Epidermal melanocyte (primary cell): ENCODE results near the gene SCTR.

Experiments used
- DNase-seq: peaks from one replicate; pipeline ENCODE4 v3.0.0; 2011; ENCODE audit warnings: low spot score; ENCODE audit not compliant: insufficient read length

The SCTR gene

GRCh38 chr2:119523952-119524694 lies at the start of gene SCTR:
SCTR (minus strand) TSS chr2:119524483; CDS start chr2:119524226, 257 bp downstream.
- DNase-seq = no peak

- no peak for DNase-seq
Observed at GRCh38 chr2:119567292-119567691, 43.0 kb upstream of the SCTR start.

GRCh38 chr2:119565481-119565880 lies 41.2 kb upstream of the SCTR start:
- no peak for DNase-seq

- DNase-seq = no peak
Observed at GRCh38 chr2:119553687-119554344, 29.5 kb upstream of the SCTR start.

- no peak for DNase-seq
Observed at GRCh38 chr2:119552902-119553301, 28.6 kb upstream of the SCTR start.

- DNase-seq = no peak
Observed at GRCh38 chr2:119550856-119551255, 26.6 kb upstream of the SCTR start.

- DNase-seq = no peak
Observed at GRCh38 chr2:119550346-119550745, 26.1 kb upstream of the SCTR start.

GRCh38 chr2:119549241-119549640 lies 25.0 kb upstream of the SCTR start:
- no peak for DNase-seq

GRCh38 chr2:119548516-119549120 lies 24.3 kb upstream of the SCTR start:
- DNase-seq = no peak

GRCh38 chr2:119546447-119546767 lies 22.1 kb upstream of the SCTR start:
- DNase-seq = no peak

- DNase-seq = no peak
Observed at GRCh38 chr2:119545754-119546446, 21.6 kb upstream of the SCTR start.

- no peak for DNase-seq
Observed at GRCh38 chr2:119544939-119545475, 20.7 kb upstream of the SCTR start.

GRCh38 chr2:119544075-119544938 lies 20.0 kb upstream of the SCTR start, which contains the start of gene CFAP221:
CFAP221 (plus strand) TSS chr2:119544449; CDS start chr2:119546132, 1,683 bp downstream.
- DNase-seq = no peak

GRCh38 chr2:119541476-119541875 lies 17.2 kb upstream of the SCTR start:
- DNase-seq = no peak

- no peak for DNase-seq
Observed at GRCh38 chr2:119537792-119538191, 13.5 kb upstream of the SCTR start.

- no peak for DNase-seq
Observed at GRCh38 chr2:119536707-119537106, 12.4 kb upstream of the SCTR start.

- no peak for DNase-seq
Observed at GRCh38 chr2:119536211-119536610, 11.9 kb upstream of the SCTR start.

GRCh38 chr2:119533560-119533959 lies 9.3 kb upstream of the SCTR start:
- no peak for DNase-seq

GRCh38 chr2:119531292-119531691 lies 7.0 kb upstream of the SCTR start:
- no peak for DNase-seq

- DNase-seq = no peak
Observed at GRCh38 chr2:119527999-119528398, 3.7 kb upstream of the SCTR start.

GRCh38 chr2:119525614-119526013 lies 1.3 kb upstream of the SCTR start:
- DNase-seq = no peak
